Mammary epithelial cell (primary cell): ENCODE results near the gene GNPAT.

Experiments
- CTCF ChIP-seq, 2 donors: IDR thresholded peaks in 1 of 2; conservative IDR thresholded peaks in 1 of 2; 2 replicates each; pipeline ENCODE4 v1.5.1; 2011 to 2012; ENCODE audit warnings: inconsistent platforms in 2 of 2, low read length in 2 of 2, mild to moderate bottlenecking in 2 of 2, control low read depth in 1 of 2, low read depth in 1 of 2; ENCODE audit not compliant: insufficient read depth in 1 of 2; ENCODE audit errors: extremely low read depth in 1 of 2
- EZH2 ChIP-seq: IDR thresholded peaks from 2 replicates; pipeline ENCODE4 v1.6.1; 2012; ENCODE audit warnings: low read length, inconsistent platforms, borderline replicate concordance

- TF ChIP-seq CTCF (conservative IDR thresholded peaks at IDR 0.05 in 1 of 2, IDR thresholded peaks at IDR 0.05 in 1 of 2; ENCODE audit: extremely low read depth in 1 of 2, insufficient read depth in 1 of 2, low read depth in 1 of 2, low read length in 2 of 2), result no peak
- TF ChIP-seq EZH2, result no peak
Observed at GRCh38 chr1:231218078-231218477, 22.9 kb upstream of the GNPAT start.
